Measurements from ENCODE around the gene XPO6. TPM values are rescaled to one million over a fixed set of nuclear protein-coding genes. Genes with fewer than 3 reads are reported as not detected.
A peak's percentile ranks its signal among the peaks of the same experiment; 100 is the strongest.

Gene XPO6
- total RNA-seq, 3 donors from 2014 or later = 97.6 to 138 (median 114) TPM

GRCh38 chr16:28182183-28182582, 29.6 kb downstream of the XPO6 start:
- Histone ChIP-seq H3K36me3 (ENCODE audit: low read depth) (no peaks in the 10 kb centered on the region), H3K9me3 (no peaks in the 10 kb centered on the region), H3K4me1 (ENCODE audit: low read depth) (peaks cover 7% of the 10 kb centered on the region), H3K4me3 (no peak overlapping the region)
- DNase-seq (no peak), ATAC-seq (peak; percentile 17)
- intact Hi-C loops (cut with DNase I, micrococcal nuclease) = no loop called here
- no peak for TF ChIP-seq CTCF (IDR thresholded peaks at IDR 0.05)

DNA sequence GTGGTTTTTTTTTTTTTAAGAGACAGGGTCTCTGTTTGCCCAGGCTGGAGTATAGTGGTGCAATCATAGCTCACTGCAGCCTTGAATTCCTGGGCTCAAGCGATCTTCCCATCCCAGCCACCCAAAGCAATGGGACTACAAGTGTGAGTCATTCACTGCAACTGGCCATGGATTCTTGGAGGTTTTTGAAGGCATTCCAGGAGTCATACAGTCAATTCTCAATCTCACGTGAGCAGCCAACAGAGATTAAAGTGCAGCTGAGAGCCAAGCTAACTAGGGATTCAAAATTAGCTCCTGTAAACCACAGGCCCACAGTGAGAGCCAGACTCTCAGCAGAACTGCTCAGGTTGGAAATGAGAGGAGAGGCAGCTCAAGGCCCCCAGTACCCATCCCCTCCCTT, 30.2 kb downstream of the XPO6 start:
- Histone ChIP-seq H3K9me3 (no peaks in the 10 kb centered on the region), H3K4me3 (no peak overlapping the region), H3K36me3 (ENCODE audit: low read depth) (no peaks in the 10 kb centered on the region), H3K4me1 (ENCODE audit: low read depth) (peaks cover 7% of the 10 kb centered on the region)
- peak; percentile 90 for ATAC-seq
- no peak for TF ChIP-seq CTCF (IDR thresholded peaks at IDR 0.05)
- intact Hi-C loops (cut with DNase I, micrococcal nuclease) = no loop called here
- DNase-seq = peak in 1 of 3 donors; percentile 33

DNA sequence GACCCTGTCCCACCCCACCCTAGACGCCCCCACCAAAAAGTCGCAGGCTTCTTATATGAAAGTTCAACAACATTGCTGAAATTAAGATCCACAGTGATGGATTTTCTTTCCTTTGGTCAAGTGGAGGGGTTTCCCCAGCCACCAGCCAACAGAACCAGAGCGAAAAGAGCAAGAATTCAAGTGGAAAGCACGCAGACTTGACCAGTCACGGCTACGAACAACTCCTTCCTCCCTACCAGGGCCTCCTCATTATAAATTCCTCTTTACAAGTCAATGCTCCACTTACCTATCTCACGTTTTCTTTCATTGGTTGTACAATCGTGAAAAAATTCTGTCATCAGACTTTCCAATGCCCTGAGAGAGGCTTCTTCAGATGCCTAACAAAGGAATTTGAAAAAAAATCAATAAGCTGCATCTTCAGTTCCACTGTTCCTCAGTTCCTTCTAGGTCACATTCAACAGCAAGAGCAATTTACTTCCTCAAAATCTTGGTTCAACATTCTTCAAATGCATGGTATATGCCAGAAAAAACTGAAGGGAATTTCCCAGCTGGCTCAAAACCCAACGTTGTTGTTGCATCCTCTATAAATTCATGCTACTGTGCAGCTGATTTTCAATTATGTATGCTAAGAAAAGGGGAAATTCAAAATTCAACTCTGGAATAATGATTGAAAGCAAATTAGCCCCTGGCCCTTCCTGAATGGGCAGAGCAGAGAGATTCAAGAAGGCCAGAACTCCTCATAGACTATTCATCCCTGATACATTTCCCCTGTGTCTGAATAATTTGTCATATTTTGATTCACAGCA, 30.9 kb downstream of the XPO6 start:
- intact Hi-C loops (cut with DNase I, micrococcal nuclease) = no loop called here
- TF ChIP-seq CTCF (IDR thresholded peaks at IDR 0.05) = no peak
- peak; percentile 23 for ATAC-seq
- Histone ChIP-seq H3K36me3 (ENCODE audit: low read depth) (no peaks in the 10 kb centered on the region), H3K9me3 (no peaks in the 10 kb centered on the region), H3K4me3 (no peak overlapping the region), H3K4me1 (ENCODE audit: low read depth) (peaks cover 7% of the 10 kb centered on the region)
- no peak for DNase-seq

GRCh38 chr16:28179354-28179753, 32.4 kb downstream of the XPO6 start:
- Histone ChIP-seq H3K36me3 (ENCODE audit: low read depth) (no peaks in the 10 kb centered on the region), H3K4me1 (ENCODE audit: low read depth) (peaks cover 7% of the 10 kb centered on the region), H3K9me3 (no peaks in the 10 kb centered on the region), H3K4me3 (no peak overlapping the region)
- DNase-seq = no peak
- TF ChIP-seq CTCF (IDR thresholded peaks at IDR 0.05) = no peak
- intact Hi-C loops (cut with DNase I, micrococcal nuclease) = no loop called here
- no peak for ATAC-seq

DNA sequence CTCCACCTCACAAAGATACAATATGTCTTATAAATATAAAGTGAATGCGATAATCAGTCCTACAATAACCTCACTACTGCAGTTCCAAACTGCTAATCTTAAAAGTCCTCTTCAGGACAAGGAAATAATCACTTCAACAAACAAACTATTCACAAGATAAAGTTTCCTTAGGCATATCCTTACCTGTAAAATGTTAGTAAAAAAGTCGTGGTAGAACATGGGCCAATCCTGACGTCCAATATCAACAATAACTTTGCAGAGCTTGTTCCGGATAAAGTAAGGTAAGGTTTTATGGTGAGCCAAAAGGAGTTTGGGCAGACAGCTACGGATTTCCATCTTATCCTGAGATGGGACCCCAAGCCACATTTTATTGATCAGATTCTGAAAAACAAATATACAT, 36.0 kb downstream of the XPO6 start:
- ATAC-seq = peak; percentile 68
- Histone ChIP-seq H3K4me1 (ENCODE audit: low read depth) (no peaks in the 10 kb centered on the region), H3K4me3 (no peak overlapping the region), H3K36me3 (ENCODE audit: low read depth) (no peaks in the 10 kb centered on the region), H3K9me3 (no peaks in the 10 kb centered on the region)
- no peak for DNase-seq
- intact Hi-C loops (cut with DNase I, micrococcal nuclease) = no loop called here
- TF ChIP-seq CTCF (IDR thresholded peaks at IDR 0.05) = no peak

Measured in mucosa of descending colon (tissue), 3 donors.